ENCODE data around the gene CEP95.

Gene CEP95

GRCh38 chr17:64579917-64580316, 73.1 kb downstream of the CEP95 start:
- DNase-seq, result no peak

GRCh38 chr17:64580384-64581315, 73.9 kb downstream of the CEP95 start:
- DNase-seq, result no peak

GRCh38 chr17:64583038-64583437, 76.3 kb downstream of the CEP95 start:
- DNase-seq, result no peak

GRCh38 chr17:64585146-64585545, 78.4 kb downstream of the CEP95 start:
- no peak for DNase-seq
